Ectodermal cell (in vitro differentiated cells): ENCODE results near the gene RPS6KL1.
"Not testable (repeated sequence)": the region's sequence is repeated elsewhere in the genome, so short reads cannot be mapped to it uniquely, and the experiment has no call there.

Source experiments
- H3K27ac ChIP-seq: 2 replicates; pipeline ENCODE4 v1.7.0; 2013; ENCODE audit warnings: mild to moderate bottlenecking, low read depth, low read length; ENCODE audit not compliant: insufficient read depth, poor library complexity, severe bottlenecking
- H3K27me3 ChIP-seq: 2 replicates; pipeline ENCODE4 v1.7.0; 2013; ENCODE audit warnings: mild to moderate bottlenecking, low read length; ENCODE audit not compliant: insufficient read depth, control insufficient read depth, poor library complexity, severe bottlenecking
- H3K36me3 ChIP-seq: one replicate; pipeline ENCODE4 v1.7.0; 2013; ENCODE audit warnings: low read length; ENCODE audit not compliant: control insufficient read depth, insufficient read depth
- H3K4me1 ChIP-seq: one replicate; pipeline ENCODE4 v1.7.0; 2013; ENCODE audit warnings: low read length; ENCODE audit not compliant: control insufficient read depth, insufficient read depth
- H3K4me3 ChIP-seq: 2 replicates; pipeline ENCODE4 v1.7.0; 2013; ENCODE audit warnings: low read depth, low read length, control low read depth; ENCODE audit not compliant: insufficient read depth
- H3K9me3 ChIP-seq: 2 replicates; pipeline ENCODE4 v1.7.0; 2013; ENCODE audit warnings: mild to moderate bottlenecking, low read length, moderate library complexity; ENCODE audit not compliant: control insufficient read depth
- WGBS, 2 experiments: methylation state at CpG; one replicate each; pipeline ENCODE4 v1.1.7; 2013; ENCODE audit warnings: missing lambda C conversion rate in 2 of 2; 5-methylcytosine and 5-hydroxymethylcytosine counted together

RPS6KL1 gene

DNA sequence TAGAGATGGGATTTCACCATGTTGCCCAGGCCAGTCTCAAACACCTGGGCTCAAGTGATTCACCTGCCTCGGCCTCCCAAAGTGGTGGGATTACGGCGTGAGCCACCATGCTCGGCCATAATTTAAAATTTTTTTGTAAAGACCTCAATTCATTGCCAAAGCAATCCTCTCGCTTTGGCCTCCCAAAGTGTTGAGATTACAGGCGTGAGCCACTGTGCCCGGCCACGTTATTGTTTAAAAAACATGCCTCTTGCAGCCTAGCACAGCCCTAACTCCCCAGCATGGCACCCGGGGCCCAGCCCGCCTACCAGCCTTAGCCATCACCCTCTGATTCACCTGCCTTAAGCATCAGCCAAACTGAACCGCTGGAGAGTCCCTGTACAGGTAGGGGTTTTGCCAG, 13.1 kb upstream of the RPS6KL1 start:
- H3K4me3 ChIP-seq = no peak overlapping the region
- H3K36me3 ChIP-seq = no peaks in the 10 kb centered on the region
- H3K27ac ChIP-seq = no peak overlapping the region
- H3K4me1 ChIP-seq = peaks cover 4% of the 10 kb centered on the region
- WGBS, 2 experiments = 86 to 89% methylated on average over 11 of the region's 11 CpGs
- no peaks in the 10 kb centered on the region for H3K9me3 ChIP-seq
- H3K27me3 ChIP-seq = no peaks in the 10 kb centered on the region

DNA sequence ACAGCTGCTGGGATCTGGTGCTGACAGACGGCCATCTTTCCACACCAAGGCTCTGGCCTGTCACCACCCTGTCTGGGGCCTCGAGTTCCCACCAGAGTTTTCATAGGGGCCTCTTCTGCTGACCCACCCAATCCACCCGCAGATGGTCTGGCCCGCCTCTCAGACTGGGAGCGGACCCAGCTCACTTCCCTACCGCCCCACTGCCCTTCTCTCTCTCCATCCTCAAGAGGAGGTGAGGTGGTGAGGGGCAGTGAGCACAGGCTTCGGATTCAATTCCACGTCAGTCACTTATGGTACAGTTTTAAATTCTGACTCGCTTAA, 12.3 kb upstream of the RPS6KL1 start:
- no peak overlapping the region for H3K4me3 ChIP-seq
- H3K9me3 ChIP-seq = no peaks in the 10 kb centered on the region
- no peaks in the 10 kb centered on the region for H3K36me3 ChIP-seq
- peaks cover 4% of the 10 kb centered on the region for H3K4me1 ChIP-seq
- 89 to 91% methylated on average over 9 of the region's 9 CpGs for WGBS, 2 experiments
- no peak overlapping the region for H3K27ac ChIP-seq
- no peaks in the 10 kb centered on the region for H3K27me3 ChIP-seq

DNA sequence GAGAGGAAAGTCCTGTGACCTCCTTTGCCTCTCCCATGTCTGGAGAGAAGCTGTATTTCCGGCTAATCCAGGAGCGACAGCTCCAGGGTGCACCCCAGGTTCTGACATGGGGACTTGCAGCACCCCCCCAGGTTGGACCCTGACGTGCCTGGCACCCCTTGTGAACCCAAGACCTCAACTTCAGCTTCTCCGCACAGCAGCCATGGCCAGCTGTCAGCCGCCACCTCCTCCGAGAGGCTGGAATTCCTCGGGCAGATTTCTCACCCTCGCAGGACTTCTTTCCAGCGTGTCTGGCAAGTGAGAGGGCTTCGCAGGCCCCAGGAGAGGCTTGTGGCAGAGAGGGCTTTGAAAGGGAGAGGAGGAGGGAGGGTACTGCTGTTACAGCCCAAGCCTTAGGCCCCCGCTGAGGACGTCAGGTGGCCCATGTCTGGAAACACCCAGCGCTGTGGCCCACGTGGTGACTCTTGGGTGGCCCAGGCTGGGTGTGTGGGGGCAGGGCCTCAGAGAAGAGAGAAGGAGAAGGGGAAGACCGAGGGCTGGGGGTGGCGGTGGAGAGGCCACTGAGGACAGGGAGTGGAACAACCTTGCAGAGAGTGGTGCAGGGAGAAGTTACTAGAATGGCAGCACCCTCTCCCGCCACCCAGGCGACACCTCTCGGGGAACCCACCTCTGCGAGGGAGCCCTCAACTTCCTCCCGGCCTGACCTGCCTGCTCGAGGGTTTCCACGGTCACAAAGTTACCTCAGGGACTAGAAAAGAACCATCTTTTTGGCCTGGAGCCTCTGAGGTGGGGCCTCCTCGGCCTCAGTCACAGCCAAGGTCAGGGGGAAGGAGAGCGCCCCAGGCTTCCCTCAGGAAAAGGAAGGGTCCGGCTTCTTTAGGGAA, 11.7 kb upstream of the RPS6KL1 start:
- H3K4me3 ChIP-seq = no peak overlapping the region
- no peaks in the 10 kb centered on the region for H3K27me3 ChIP-seq
- 76 to 77% methylated on average over 26 of the region's 26 CpGs for WGBS, 2 experiments
- H3K4me1 ChIP-seq = peaks cover 4% of the 10 kb centered on the region
- no peaks in the 10 kb centered on the region for H3K9me3 ChIP-seq
- no peaks in the 10 kb centered on the region for H3K36me3 ChIP-seq
- no peak overlapping the region for H3K27ac ChIP-seq

DNA sequence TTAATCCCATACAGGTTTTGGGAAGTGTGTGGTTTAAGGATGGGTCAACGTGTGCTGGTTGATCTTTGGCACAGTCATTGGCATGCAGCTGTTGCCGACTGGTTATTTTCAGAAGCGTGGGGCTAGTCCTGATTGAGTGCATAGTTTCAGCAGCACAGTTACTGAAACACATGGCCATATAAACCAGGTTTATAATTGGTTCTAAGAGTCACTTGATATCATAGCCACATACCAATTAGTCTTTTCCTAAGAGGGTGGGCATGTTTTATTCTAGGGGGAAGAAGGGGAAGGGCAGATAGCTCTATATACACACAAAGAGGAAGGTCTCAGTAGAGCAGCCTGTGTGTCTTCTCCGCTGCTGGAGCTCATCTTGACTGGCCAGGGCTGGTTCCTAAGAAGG, 11.0 kb upstream of the RPS6KL1 start:
- 90 to 94% methylated on average over 4 of the region's 4 CpGs for WGBS, 2 experiments
- H3K4me1 ChIP-seq = peaks cover 4% of the 10 kb centered on the region
- H3K27ac ChIP-seq = no peak overlapping the region
- H3K27me3 ChIP-seq = no peaks in the 10 kb centered on the region
- no peak overlapping the region for H3K4me3 ChIP-seq
- no peaks in the 10 kb centered on the region for H3K9me3 ChIP-seq
- no peaks in the 10 kb centered on the region for H3K36me3 ChIP-seq

DNA sequence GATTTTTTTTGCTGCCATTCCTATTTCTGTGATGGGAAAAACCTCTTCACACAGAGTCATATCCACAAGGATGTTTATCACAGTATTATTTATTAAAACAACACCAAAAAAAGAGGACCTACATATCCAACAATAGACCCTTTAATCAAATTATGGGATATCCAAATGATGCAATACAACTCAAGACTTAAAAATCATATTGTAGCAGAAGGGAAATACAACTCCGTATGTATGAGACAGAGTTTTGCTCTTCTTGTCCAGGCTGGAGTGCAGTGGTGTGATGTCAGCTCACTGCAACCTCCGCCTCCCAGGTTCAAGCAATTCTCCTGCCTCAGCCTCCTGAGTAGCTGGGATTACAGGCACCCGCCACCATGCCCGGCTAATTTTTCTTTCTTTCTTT, 9.9 kb upstream of the RPS6KL1 start:
- 92 to 93% methylated on average over 4 of the region's 4 CpGs for WGBS, 2 experiments

DNA sequence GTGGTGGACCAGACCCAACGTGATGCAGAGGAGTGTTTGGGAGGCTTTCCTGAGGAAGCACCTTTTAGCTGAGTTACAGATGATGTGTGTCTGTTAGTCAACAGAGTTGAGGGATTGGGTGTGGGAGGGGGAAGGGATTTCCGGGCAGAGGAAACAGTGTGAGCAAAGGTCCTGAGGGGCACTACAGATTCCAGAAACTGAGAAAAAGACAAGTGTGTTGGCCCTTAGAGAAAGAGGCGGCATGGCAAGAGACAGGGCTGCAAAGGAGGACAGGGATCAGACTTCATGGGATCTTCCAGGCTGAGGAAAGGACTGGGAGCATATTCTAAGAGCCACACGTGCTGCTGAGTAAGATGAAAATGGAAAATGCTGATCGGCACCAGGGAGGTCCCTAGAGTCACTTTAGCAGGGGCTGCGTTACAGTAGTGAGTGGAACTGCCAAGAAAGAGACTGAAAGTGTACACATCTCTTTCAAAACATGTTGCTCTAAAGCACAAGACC, 9.4 kb upstream of the RPS6KL1 start:
- H3K4me3 ChIP-seq = no peak overlapping the region
- WGBS, 2 experiments = 76 to 79% methylated on average over 6 of the region's 6 CpGs
- H3K27me3 ChIP-seq = no peaks in the 10 kb centered on the region
- no peaks in the 10 kb centered on the region for H3K36me3 ChIP-seq
- H3K9me3 ChIP-seq = no peaks in the 10 kb centered on the region
- peaks cover 4% of the 10 kb centered on the region for H3K4me1 ChIP-seq
- H3K27ac ChIP-seq = no peak overlapping the region

More for the DNA sequence above, 9.9 kb upstream of the RPS6KL1 start:
- not testable (repeated sequence) for H3K27ac ChIP-seq, H3K4me3 ChIP-seq, H3K4me1 ChIP-seq, H3K9me3 ChIP-seq, H3K36me3 ChIP-seq, H3K27me3 ChIP-seq

DNA sequence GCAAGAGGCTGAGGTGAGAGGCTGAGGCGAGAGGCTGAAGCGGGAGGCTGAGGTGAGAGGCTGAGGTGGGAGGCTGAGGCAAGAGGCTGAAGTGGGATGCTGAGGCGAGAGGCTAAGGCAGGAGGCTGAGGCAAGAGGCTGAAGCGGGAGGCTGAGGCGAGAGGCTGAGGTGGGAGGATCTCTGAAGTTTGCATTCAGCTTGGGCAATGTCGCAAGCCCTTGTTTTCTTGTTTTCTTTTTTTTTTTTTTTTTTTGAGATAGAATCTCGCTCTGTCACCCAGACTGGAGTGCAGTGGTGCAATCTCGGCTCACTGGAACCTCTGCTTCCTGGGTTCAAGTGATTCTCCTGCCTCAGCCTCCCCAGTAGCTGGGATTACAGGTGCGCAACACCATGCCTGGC, 8.7 kb upstream of the RPS6KL1 start:
- H3K9me3 ChIP-seq, H3K4me1 ChIP-seq, H3K27me3 ChIP-seq, H3K4me3 ChIP-seq, H3K36me3 ChIP-seq, H3K27ac ChIP-seq: not testable (repeated sequence)
- WGBS, 2 experiments = 85 to 87% methylated on average over 9 of the region's 9 CpGs

DNA sequence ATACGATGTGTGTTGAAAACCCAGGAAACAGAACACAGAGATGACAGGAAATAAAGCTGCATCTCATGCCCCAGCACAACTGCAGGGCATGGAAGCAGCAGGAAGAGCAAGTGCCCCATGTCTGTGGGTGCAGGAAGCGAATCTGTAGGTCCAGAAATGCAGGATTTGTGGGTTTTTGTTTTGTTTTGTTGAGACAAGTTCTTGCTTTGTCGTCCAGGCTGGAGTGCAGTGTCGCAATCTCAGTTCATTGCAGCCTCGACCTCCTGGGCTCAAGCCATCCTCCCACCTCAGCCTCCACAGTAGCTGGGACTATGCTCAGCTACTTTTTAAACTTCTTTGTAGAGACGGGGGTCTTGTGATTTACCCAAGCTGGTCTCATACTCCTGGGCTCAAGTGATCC, 6.2 kb upstream of the RPS6KL1 start:
- Histone ChIP-seq H3K4me3 (no peak overlapping the region), H3K27me3 (peaks cover 3% of the 10 kb centered on the region), H3K9me3 (no peaks in the 10 kb centered on the region), H3K36me3 (no peaks in the 10 kb centered on the region), H3K4me1 (no peaks in the 10 kb centered on the region), H3K27ac (no peak overlapping the region)
- WGBS, 2 experiments = 85 to 87% methylated on average over 6 of the region's 6 CpGs

DNA sequence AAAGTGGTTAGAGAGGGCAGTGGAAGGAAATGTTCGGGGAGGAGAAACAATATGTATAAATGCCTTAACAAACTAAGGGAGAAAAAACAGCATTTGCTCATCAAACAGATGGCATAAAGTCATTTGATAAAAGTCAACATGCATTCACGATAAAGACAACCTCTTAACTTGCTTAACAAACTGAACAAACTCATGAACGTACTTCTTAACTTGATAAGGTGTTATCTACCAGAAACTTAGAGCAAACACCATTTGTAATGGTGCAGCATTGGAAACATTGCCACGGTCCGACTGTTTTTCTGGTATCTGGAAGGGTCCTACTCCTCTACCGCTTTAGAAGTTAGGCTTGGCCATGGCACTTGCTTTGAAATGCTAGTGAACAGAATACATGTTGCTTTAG, 4.2 kb upstream of the RPS6KL1 start:
- no peak overlapping the region for H3K4me3 ChIP-seq
- peaks cover 9% of the 10 kb centered on the region for H3K27me3 ChIP-seq
- WGBS, 2 experiments = 87 to 89% methylated on average over 6 of the region's 6 CpGs
- H3K4me1 ChIP-seq = no peaks in the 10 kb centered on the region
- H3K27ac ChIP-seq = no peak overlapping the region
- H3K36me3 ChIP-seq = no peaks in the 10 kb centered on the region
- no peaks in the 10 kb centered on the region for H3K9me3 ChIP-seq

DNA sequence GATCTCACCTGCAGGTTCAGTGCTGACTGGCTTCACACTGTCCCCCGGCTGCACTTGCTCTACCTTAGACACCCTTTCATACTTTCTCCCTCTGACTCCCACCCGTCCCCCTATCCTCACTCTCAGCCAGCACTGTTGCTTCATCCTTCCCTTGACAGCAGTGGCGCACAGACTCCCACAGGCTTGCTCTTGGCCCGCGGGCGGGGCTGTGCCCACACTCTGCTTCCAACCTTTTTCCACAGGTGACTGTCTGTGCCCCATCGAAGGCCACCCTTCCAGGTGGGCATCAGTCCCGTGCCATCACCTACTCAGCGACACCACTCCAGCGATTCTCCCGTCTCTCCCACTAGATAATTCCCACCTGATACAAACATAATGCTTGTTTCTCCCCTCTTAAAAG, 1.0 kb upstream of the RPS6KL1 start:
- H3K4me3 ChIP-seq = no peak overlapping the region
- no peak overlapping the region for H3K27ac ChIP-seq
- peaks cover 11% of the 10 kb centered on the region for H3K27me3 ChIP-seq
- WGBS, 2 experiments = 88 to 89% methylated on average over 11 of the region's 11 CpGs
- no peaks in the 10 kb centered on the region for H3K36me3 ChIP-seq
- H3K9me3 ChIP-seq = no peaks in the 10 kb centered on the region
- H3K4me1 ChIP-seq = no peaks in the 10 kb centered on the region
